A549 (cell line): ENCODE measurements around the gene PPFIA2. TPM values are rescaled to one million over a fixed set of nuclear protein-coding genes. Genes with fewer than 3 reads are reported as not detected.

Experiments
- ATAC-seq, 2 experiments: fragments of 200-7000 bp in 1 of 2; fragments of >200 bp in 1 of 2; cut with Nextera tagmentation in 1 of 2; cut with Tn5 transposase in 1 of 2; 3 replicates each; pipeline versions ENCODE4 v1.8.0 to v1.9.1; 2018 to 2020; ENCODE audit warnings: mild to moderate bottlenecking in 1 of 2, moderate library complexity in 1 of 2
- CTCF ChIA-PET: fragments of 300-600 bp; sonication (Branson Sonifier 250); formaldehyde crosslinking; extraction: SDS; loops from one replicate; lab custom pipeline; 2021; ENCODE audit warnings: antibody characterized with exemption, inconsistent platforms; lab: Yijun Ruan, JAX
- POLR2A ChIA-PET: fragments of 350-600 bp; formaldehyde crosslinking; extraction: SDS; loops from one replicate; lab custom pipeline; 2021; ENCODE audit warnings: antibody characterized with exemption, inconsistent platforms; lab: Yijun Ruan, JAX
- DNase-seq, 2 experiments: peaks; one replicate each; pipeline versions ENCODE4 v3.0.0 to v3.0.0-alpha.2; 2011 to 2016; ENCODE audit warnings: low read depth in 1 of 2, low spot score in 1 of 2
- FAIRE-seq: peaks from 2 replicates; lab custom pipeline; 2011; peaks lifted over from hg19 to GRCh38; lab: Jason Lieb, UNC
- H3K27ac ChIP-seq, 2 experiments: fragments of >200 bp; sonication (Bioruptor Twin); formaldehyde crosslinking; 3 replicates each; pipeline ENCODE4 v1.5.1; 2016 to 2017
- H3K4me1 ChIP-seq: fragments of >200 bp; sonication (Bioruptor Twin); formaldehyde crosslinking; 3 replicates; pipeline ENCODE4 v1.6.1; 2016
- H3K4me2 ChIP-seq: fragments of >200 bp; sonication (Bioruptor Twin); formaldehyde crosslinking; 3 replicates; pipeline ENCODE4 v1.6.1; 2016
- H3K4me3 ChIP-seq: fragments of >200 bp; sonication (Bioruptor Twin); formaldehyde crosslinking; 3 replicates; pipeline ENCODE4 v1.5.1; 2016
- H3K9me3 ChIP-seq: fragments of >200 bp; sonication (Bioruptor Twin); formaldehyde crosslinking; 3 replicates; pipeline ENCODE4 v1.6.1; 2016
- ATOH8 ChIP-seq: fragments of 250-450 bp; sonication (Bioruptor Pico); IDR thresholded peaks from 2 replicates; pipeline ENCODE4 v1.5.0; 2020; ENCODE audit warnings: low read depth, mild to moderate bottlenecking, moderate library complexity
- CBX8 ChIP-seq: fragments of 200-600 bp; sonication (generic); IDR thresholded peaks from 2 replicates; pipeline ENCODE4 v1.6.1; 2016
- CHD4 ChIP-seq: fragments of 200-600 bp; sonication (generic); IDR thresholded peaks from 2 replicates; pipeline ENCODE4 v1.6.1; 2016; ENCODE audit warnings: antibody characterized with exemption, mild to moderate bottlenecking, borderline replicate concordance
- E2F6 ChIP-seq: IDR thresholded peaks from 2 replicates; pipeline ENCODE4 v1.6.1; 2012; ENCODE audit warnings: low read depth, borderline replicate concordance
- EHMT2 ChIP-seq: fragments of 200-600 bp; sonication (generic); IDR thresholded peaks from 2 replicates; pipeline ENCODE4 v1.6.1; 2016; ENCODE audit warnings: antibody characterized with exemption, low read depth, mild to moderate bottlenecking, moderate library complexity
- ESRRA ChIP-seq: fragments of 150-350 bp; IDR thresholded peaks from 2 replicates; pipeline ENCODE4 v1.6.1; 2014; ENCODE audit warnings: mild to moderate bottlenecking, low read length, borderline replicate concordance
- FOSB ChIP-seq: fragments of 250-450 bp; sonication (Bioruptor Pico); IDR thresholded peaks from 2 replicates; pipeline ENCODE4 v1.5.0; 2020; ENCODE audit warnings: mild to moderate bottlenecking, moderate library complexity
- FOXS1 ChIP-seq: fragments of 250-450 bp; sonication (Bioruptor Pico); IDR thresholded peaks from 2 replicates; pipeline ENCODE4 v1.5.0; 2020; ENCODE audit warnings: mild to moderate bottlenecking, moderate library complexity
- HDAC2 ChIP-seq: fragments of 200-600 bp; sonication (generic); IDR thresholded peaks from 2 replicates; pipeline ENCODE4 v1.6.1; 2016
- HES2 ChIP-seq: fragments of >200 bp; sonication (Bioruptor Twin); formaldehyde crosslinking; IDR thresholded peaks from 2 replicates; pipeline ENCODE4 v1.6.1; 2016
- HEYL ChIP-seq: fragments of 250-450 bp; sonication (Bioruptor Pico); IDR thresholded peaks from 2 replicates; pipeline ENCODE4 v1.8.0; 2021; ENCODE audit warnings: mild to moderate bottlenecking, moderate library complexity
- HOXA7 ChIP-seq: fragments of 250-450 bp; sonication (Bioruptor Pico); IDR thresholded peaks from 2 replicates; pipeline ENCODE4 v1.5.0; 2020; ENCODE audit warnings: mild to moderate bottlenecking, moderate library complexity
- HOXB13 ChIP-seq: fragments of 250-450 bp; sonication (Bioruptor Pico); IDR thresholded peaks from 2 replicates; pipeline ENCODE4 v1.5.0; 2020; ENCODE audit warnings: low read depth, mild to moderate bottlenecking, moderate library complexity
- JUN ChIP-seq, 2 experiments: fragments of >200 bp; sonication (Bioruptor Twin); formaldehyde crosslinking; IDR thresholded peaks; 2 replicates in 1 of 2; 3 replicates in 1 of 2; pipeline ENCODE4 v1.6.1; 2016 to 2017
- JUNB ChIP-seq: fragments of >200 bp; sonication (Bioruptor Twin); formaldehyde crosslinking; IDR thresholded peaks from 2 replicates; pipeline ENCODE4 v1.6.1; 2016
- MAFK ChIP-seq: fragments of 450-650 bp; IDR thresholded peaks from 2 replicates; pipeline ENCODE4 v1.6.1; 2014; ENCODE audit not compliant: partially characterized antibody
- MAX ChIP-seq: IDR thresholded peaks from 2 replicates; pipeline ENCODE4 v1.6.1; 2012
- NFE2L2 ChIP-seq: fragments of 150-350 bp; conservative IDR thresholded peaks from 2 replicates; pipeline ENCODE4 v1.6.1; 2014; ENCODE audit warnings: low read length
- PBX3 ChIP-seq: IDR thresholded peaks from 2 replicates; pipeline ENCODE4 v1.6.1; 2012
- RARB ChIP-seq: fragments of 250-450 bp; sonication (Bioruptor Pico); IDR thresholded peaks from 2 replicates; pipeline ENCODE4 v1.8.0; 2021; ENCODE audit warnings: mild to moderate bottlenecking, moderate library complexity
- RCOR1 ChIP-seq: fragments of 150-350 bp; IDR thresholded peaks from 2 replicates; pipeline ENCODE4 v1.6.1; 2014; ENCODE audit warnings: antibody characterized with exemption, low read length, low read depth
- USF2 ChIP-seq: fragments of 450-650 bp; IDR thresholded peaks from 2 replicates; pipeline ENCODE4 v1.6.1; 2014; ENCODE audit warnings: antibody characterized with exemption
- ZC3H11A ChIP-seq: fragments of 450-650 bp; IDR thresholded peaks from 2 replicates; pipeline ENCODE4 v1.6.1; 2014; ENCODE audit warnings: antibody characterized with exemption, mild to moderate bottlenecking
- WGBS: methylation state at CpG from one replicate; pipeline ENCODE4 v1.1.6; 2017; ENCODE audit errors: missing lambda C conversion rate; 5-methylcytosine and 5-hydroxymethylcytosine counted together
- polyA plus RNA-seq, 4 experiments: library from polyadenylated mRNA; depleted of rRNA in 3 of 4; stranded (reverse); fragments of >200 nt; fragmentation: RNase III in 1 of 4; extraction: RNeasy Plus Mini Kit Qiagen cat#74134 plus additional on column Dnase treatment in 1 of 4; gene quantifications; 2 replicates in 3 of 4; 3 replicates in 1 of 4; pipeline ENCODE4 v1.2.3, GENCODE V29; 2011 to 2017

The PPFIA2 gene
- polyA plus RNA-seq, 2 of the 4 experiments (the other 2 are of a cell fraction) = not detected

- WGBS = 1% methylated on average over 4 of the region's 4 CpGs
- POLR2A ChIA-PET = no interaction called here
- no peak overlapping the region for H3K4me2 ChIP-seq
- no peak overlapping the region for H3K4me3 ChIP-seq
- H3K27ac ChIP-seq = no peak overlapping the region
- FAIRE-seq (no peak), DNase-seq (no peak), ATAC-seq (no peak)
- no peaks in the 10 kb centered on the region for H3K9me3 ChIP-seq
- no peaks in the 10 kb centered on the region for H3K4me1 ChIP-seq
- CTCF ChIA-PET = no interaction called here
- TF ChIP-seq JUN (IDR thresholded peaks at IDR 0.05) = no peak
- TF ChIP-seq CBX8 = no peak
- TF ChIP-seq HEYL = no peak
- TF ChIP-seq FOSB = no peak
- no peak for TF ChIP-seq HES2
- no peak for TF ChIP-seq JUNB
- no peak for TF ChIP-seq PBX3
- TF ChIP-seq E2F6 = no peak
- TF ChIP-seq USF2 = no peak
- TF ChIP-seq RCOR1 = no peak
- no peak for TF ChIP-seq FOXS1 (CRISPR knock-in tag)
- TF ChIP-seq EHMT2 = no peak
- TF ChIP-seq MAFK = no peak
These were observed 427.1 kb downstream of the PPFIA2 start for GRCh38 chr12:81332054-81332453.

GRCh38 chr12:81330480-81330879 is 428.7 kb downstream of the PPFIA2 start:
- WGBS = 52% methylated on average over 1 of the region's 1 CpG
- H3K27ac ChIP-seq = no peak overlapping the region
- TF ChIP-seq ZC3H11A (no peak), NFE2L2 (no peak), JUN (IDR thresholded peaks at IDR 0.05) (no peak), HOXB13 (no peak), EHMT2 (no peak), ESRRA (no peak), HOXA7 (CRISPR knock-in tag) (no peak), JUNB (no peak), CHD4 (no peak), PBX3 (no peak), E2F6 (no peak), CBX8 (no peak)
- ChIA-PET POLR2A (no interaction called here), CTCF (no interaction called here)
- DNase-seq (no peak), FAIRE-seq (no peak), ATAC-seq (no peak)
- no peak overlapping the region for H3K4me3 ChIP-seq
- H3K4me2 ChIP-seq = no peak overlapping the region
- no peaks in the 10 kb centered on the region for H3K4me1 ChIP-seq
- no peaks in the 10 kb centered on the region for H3K9me3 ChIP-seq

GRCh38 chr12:81329085-81329484 is 430.1 kb downstream of the PPFIA2 start:
- ATAC-seq = peak in 1 of 2 experiments; percentile 67; a peak in 3 of 6 replicates
- FAIRE-seq = no peak
- Histone ChIP-seq H3K9me3 (no peaks in the 10 kb centered on the region), H3K4me3 (no peak overlapping the region), H3K4me1 (no peaks in the 10 kb centered on the region), H3K4me2 (no peak overlapping the region), H3K27ac (no peak overlapping the region)
- WGBS = 31% methylated on average over 2 of the region's 2 CpGs
- TF ChIP-seq ESRRA (no peak), ATOH8 (CRISPR knock-in tag) (no peak), MAX (no peak), HOXB13 (no peak), HDAC2 (no peak), RARB (no peak), HEYL (no peak)
- ChIA-PET POLR2A (no interaction called here), CTCF (no interaction called here)
- DNase-seq = peak in 1 of 2 experiments; percentile 55
